8988T (cell line): ENCODE measurements around the gene TRAPPC2.
A peak's percentile ranks its signal among the peaks of the same experiment; 100 is the strongest.

Experiments used
- DNase-seq: peaks from one replicate; pipeline ENCODE4 v3.0.0; 2011

TRAPPC2 gene

GRCh38 chrX:13734278-13735172, at the start of gene TRAPPC2, which contains the start of gene OFD1:
TSS of gene TRAPPC2 (minus strand) at chrX:13734620. CDS start at chrX:13719963, 14,657 bp downstream.
TSS of gene OFD1 (plus strand) at chrX:13734748. CDS start at chrX:13735072, 324 bp downstream.
- DNase-seq = peak; percentile 74

- no peak for DNase-seq
Measured at GRCh38 chrX:13780868-13781427, 46.5 kb upstream of the TRAPPC2 start.

GRCh38 chrX:13778916-13779315, 44.5 kb upstream of the TRAPPC2 start:
- DNase-seq = no peak

- DNase-seq = no peak
Measured at GRCh38 chrX:13776387-13776786, 42.0 kb upstream of the TRAPPC2 start.

- DNase-seq = no peak
Measured at GRCh38 chrX:13775837-13776236, 41.4 kb upstream of the TRAPPC2 start.

GRCh38 chrX:13774696-13775095, 40.3 kb upstream of the TRAPPC2 start:
- no peak for DNase-seq

- DNase-seq = no peak
Measured at GRCh38 chrX:13770013-13770535, 35.7 kb upstream of the TRAPPC2 start.

- DNase-seq = no peak
Measured at GRCh38 chrX:13768939-13769338, 34.5 kb upstream of the TRAPPC2 start.

GRCh38 chrX:13764765-13765164, 30.3 kb upstream of the TRAPPC2 start:
- DNase-seq = no peak

- DNase-seq = no peak
Measured at GRCh38 chrX:13764281-13764680, 29.9 kb upstream of the TRAPPC2 start.

GRCh38 chrX:13763489-13763888, 29.1 kb upstream of the TRAPPC2 start:
- no peak for DNase-seq

GRCh38 chrX:13761606-13762414, 27.4 kb upstream of the TRAPPC2 start:
- DNase-seq = no peak

GRCh38 chrX:13760426-13760825, 26.0 kb upstream of the TRAPPC2 start:
- no peak for DNase-seq

- no peak for DNase-seq
Measured at GRCh38 chrX:13759152-13759718, 24.8 kb upstream of the TRAPPC2 start.

GRCh38 chrX:13756381-13756780, 22.0 kb upstream of the TRAPPC2 start:
- DNase-seq = no peak

GRCh38 chrX:13755254-13755653, 20.8 kb upstream of the TRAPPC2 start:
- no peak for DNase-seq

GRCh38 chrX:13754765-13755164, 20.3 kb upstream of the TRAPPC2 start:
- DNase-seq = no peak

GRCh38 chrX:13752646-13753045, 18.2 kb upstream of the TRAPPC2 start:
- no peak for DNase-seq

- DNase-seq = no peak
Measured at GRCh38 chrX:13752141-13752540, 17.7 kb upstream of the TRAPPC2 start.

GRCh38 chrX:13750812-13751211, 16.4 kb upstream of the TRAPPC2 start:
- DNase-seq = no peak

- no peak for DNase-seq
Measured at GRCh38 chrX:13750204-13750603, 15.8 kb upstream of the TRAPPC2 start.

GRCh38 chrX:13748486-13748885, 14.1 kb upstream of the TRAPPC2 start:
- DNase-seq = no peak

GRCh38 chrX:13747836-13748235, 13.4 kb upstream of the TRAPPC2 start:
- DNase-seq = no peak
